Adrenal gland (tissue), 5 donors: ENCODE results near the gene NFKBIZ.

ENCODE experiments used
- CTCF ChIP-seq, 6 experiments: fragments of 450-650 bp in 4 of 6; fragments of 200-600 bp in 2 of 6; sonication (generic) in 1 of 6; IDR thresholded peaks; 1 replicate in 5 of 6; 2 replicates in 1 of 6; pipeline versions ENCODE4 v1.5.1 to v1.8.0; 2016 to 2021; ENCODE audit warnings: antibody characterized with exemption in 6 of 6, mild to moderate bottlenecking in 2 of 6, moderate library complexity in 1 of 6
- POLR2A ChIP-seq, 2 donors: fragments of 450-650 bp; IDR thresholded peaks; one replicate each; pipeline ENCODE4 v1.6.1; 2017; ENCODE audit warnings: antibody characterized with exemption in 2 of 2, mild to moderate bottlenecking in 2 of 2, moderate library complexity in 1 of 2
- donor health status: DM: no; HTN: no; CAD: no.

DNA sequence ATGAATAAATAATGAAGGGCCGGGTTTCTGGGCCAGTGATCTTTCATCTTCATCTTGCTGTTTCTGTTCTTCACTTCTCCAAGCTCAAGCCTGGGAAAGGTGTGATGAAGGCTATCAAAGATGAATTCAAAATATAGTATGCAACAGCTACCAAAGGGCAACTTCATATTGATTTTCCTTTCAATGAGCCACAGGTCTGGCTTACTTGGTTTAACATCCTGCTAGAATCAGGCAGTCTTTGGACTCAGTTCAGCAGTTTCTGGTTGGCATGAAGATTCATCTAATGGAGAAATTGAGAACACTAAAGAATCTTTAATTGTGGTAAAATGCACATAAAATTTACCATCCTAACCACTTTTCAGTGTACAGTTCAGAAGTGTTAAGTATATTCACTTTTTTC lies 43.3 kb downstream of the NFKBIZ start:
- TF ChIP-seq CTCF (IDR thresholded peaks at IDR 0.05) (no peak), POLR2A (IDR thresholded peaks at IDR 0.05) (no peak)
